H1 (cell line): ENCODE data around the gene ANKRD40CL. TPM values are rescaled to one million over a fixed set of nuclear protein-coding genes. Genes with fewer than 3 reads are reported as not detected.

Experiments used
- CTCF ChIA-PET: fragments of 300-600 bp; sonication (Branson Sonifier 250); formaldehyde crosslinking; loops from one replicate; lab custom pipeline; 2021; ENCODE audit not compliant: partially characterized antibody; lab: Charles Lee
- POLR2A ChIA-PET: fragments of 300-600 bp; sonication (Branson Sonifier 250); formaldehyde crosslinking; loops from one replicate; lab custom pipeline; 2021; ENCODE audit warnings: inconsistent platforms; ENCODE audit not compliant: partially characterized antibody; lab: Charles Lee
- DNase-seq, 2 experiments: peaks; one replicate each; pipeline versions ENCODE4 v3.0.0 to v3.0.0-alpha.2; 2010 to 2022; ENCODE audit warnings: low spot score in 2 of 2, low read depth in 1 of 2, mixed read lengths in 1 of 2
- FAIRE-seq: peaks from 2 replicates; lab custom pipeline; 2011; peaks lifted over from hg19 to GRCh38; lab: Jason Lieb, UNC
- H2AFZ ChIP-seq: 2 replicates; pipeline ENCODE4 v1.8.1; 2012; ENCODE audit warnings: low read length, inconsistent platforms
- H2AK5ac ChIP-seq: 2 replicates; pipeline ENCODE4 v1.6.1; 2013; ENCODE audit warnings: low read depth, low read length
- H2BK120ac ChIP-seq: replicated peaks from 2 replicates; pipeline ENCODE3; 2013; ENCODE audit warnings: low read depth, low read length, inconsistent platforms
- H2BK12ac ChIP-seq: 2 replicates; pipeline ENCODE4 v1.6.1; 2013; ENCODE audit warnings: low read depth, low read length
- H2BK15ac ChIP-seq: 2 replicates; pipeline ENCODE4 v1.6.1; 2013; ENCODE audit warnings: low read length
- H2BK20ac ChIP-seq: 2 replicates; pipeline ENCODE4 v1.6.1; 2013; ENCODE audit warnings: low read length
- H2BK5ac ChIP-seq: 2 replicates; pipeline ENCODE4 v1.6.1; 2013; ENCODE audit warnings: low read depth, low read length
- H3K14ac ChIP-seq: 2 replicates; pipeline ENCODE4 v1.6.1; 2013; ENCODE audit warnings: inconsistent platforms; ENCODE audit not compliant: insufficient read length
- H3K18ac ChIP-seq: 2 replicates; pipeline ENCODE4 v1.6.1; 2013; ENCODE audit warnings: low read length; ENCODE audit errors: extremely low read depth
- H3K23ac ChIP-seq: 2 replicates; pipeline ENCODE4 v1.6.1; 2013; ENCODE audit warnings: inconsistent platforms; ENCODE audit not compliant: insufficient read length
- H3K23me2 ChIP-seq: 2 replicates; pipeline ENCODE4 v1.6.1; 2013; ENCODE audit warnings: low read depth, low read length
- H3K27ac ChIP-seq: 2 replicates; pipeline ENCODE4 v1.6.1; 2011; ENCODE audit warnings: low read depth, low read length, inconsistent platforms
- H3K27me3 ChIP-seq, 4 experiments: replicated peaks in 1 of 4; 1 replicate in 1 of 4; 2 replicates in 3 of 4; pipeline versions ENCODE4 v1.6.1 to v1.8.1; 2011 to 2013; ENCODE audit warnings: low read length in 3 of 4, mild to moderate bottlenecking in 3 of 4, inconsistent platforms in 2 of 4, mixed read lengths in 2 of 4, moderate library complexity in 1 of 4; ENCODE audit not compliant: control insufficient read depth in 3 of 4, insufficient read depth in 3 of 4; ENCODE audit errors: extremely low read depth in 1 of 4
- H3K36me3 ChIP-seq, 4 experiments: 2 replicates each; pipeline versions ENCODE4 v1.6.1 to v1.8.1; 2011 to 2013; ENCODE audit warnings: mild to moderate bottlenecking in 4 of 4, low read length in 3 of 4, moderate library complexity in 2 of 4, control low read depth in 1 of 4, inconsistent platforms in 1 of 4; ENCODE audit not compliant: insufficient read depth in 4 of 4, control insufficient read depth in 2 of 4
- H3K4ac ChIP-seq: replicated peaks from 2 replicates; pipeline ENCODE3; 2013; ENCODE audit warnings: low read length, low read depth, mixed read lengths, inconsistent platforms; ENCODE audit not compliant: insufficient read length
- H3K4me1 ChIP-seq, 4 experiments: replicated peaks in 1 of 4; 1 replicate in 1 of 4; 2 replicates in 3 of 4; pipeline versions ENCODE4 v1.6.1 to v1.8.1; 2011 to 2013; ENCODE audit warnings: low read length in 3 of 4, inconsistent platforms in 2 of 4, mixed read lengths in 1 of 4; ENCODE audit not compliant: insufficient read depth in 4 of 4, control insufficient read depth in 3 of 4
- H3K4me2 ChIP-seq, 2 experiments: 2 replicates each; pipeline versions ENCODE4 v1.6.1 to v1.8.1; 2011 to 2013; ENCODE audit warnings: low read depth in 2 of 2, low read length in 2 of 2, control low read depth in 1 of 2, inconsistent platforms in 1 of 2, mild to moderate bottlenecking in 1 of 2; ENCODE audit not compliant: insufficient read depth in 1 of 2
- H3K4me3 ChIP-seq, 4 experiments: fragments of 200-600, 300-600 bp in 1 of 4; sonication (generic), shearing (Covaris generic), sonication (Bioruptor Twin) in 1 of 4; 2 replicates each; pipeline versions ENCODE4 v1.5.1 to v1.8.1; 2011 to 2016; ENCODE audit warnings: low read length in 4 of 4, low read depth in 3 of 4, control low read depth in 2 of 4, inconsistent platforms in 2 of 4, mild to moderate bottlenecking in 2 of 4, mixed read lengths in 1 of 4, moderate library complexity in 1 of 4; ENCODE audit not compliant: insufficient read depth in 2 of 4; ENCODE audit errors: extremely low read depth in 1 of 4
- H3K56ac ChIP-seq: replicated peaks from 2 replicates; pipeline ENCODE3; 2013; ENCODE audit warnings: low read depth, mild to moderate bottlenecking, mixed read lengths, low read length, inconsistent platforms; ENCODE audit not compliant: insufficient read length
- H3K79me1 ChIP-seq: 2 replicates; pipeline ENCODE4 v1.6.1; 2013; ENCODE audit warnings: low read depth, low read length, control low read depth
- H3K79me2 ChIP-seq, 2 experiments: 2 replicates each; pipeline versions ENCODE4 v1.6.1 to v1.8.1; 2012 to 2013; ENCODE audit warnings: low read length in 2 of 2, mild to moderate bottlenecking in 2 of 2, inconsistent platforms in 1 of 2; ENCODE audit not compliant: insufficient read depth in 2 of 2, control insufficient read depth in 1 of 2
- H3K9ac ChIP-seq, 4 experiments: replicated peaks in 1 of 4; 1 replicate in 1 of 4; 2 replicates in 3 of 4; pipeline versions ENCODE4 v1.6.1 to v1.8.1; 2011 to 2013; ENCODE audit warnings: low read depth in 3 of 4, low read length in 3 of 4, control low read depth in 2 of 4, mild to moderate bottlenecking in 2 of 4, moderate library complexity in 2 of 4, inconsistent platforms in 1 of 4; ENCODE audit errors: extremely low read depth in 1 of 4
- H3K9me3 ChIP-seq, 2 experiments: 2 replicates each; pipeline versions ENCODE4 v1.6.1 to v1.8.1; 2012 to 2013; ENCODE audit warnings: mild to moderate bottlenecking in 2 of 2, moderate library complexity in 2 of 2, control low read depth in 1 of 2, inconsistent platforms in 1 of 2, low read depth in 1 of 2, low read length in 1 of 2, mixed read lengths in 1 of 2; ENCODE audit not compliant: insufficient read depth in 2 of 2
- H4K20me1 ChIP-seq, 2 experiments: replicated peaks in 1 of 2; 2 replicates each; pipeline versions ENCODE3 to v1.8.1; 2011 to 2013; ENCODE audit warnings: inconsistent platforms in 2 of 2, low read length in 2 of 2, mild to moderate bottlenecking in 1 of 2; ENCODE audit not compliant: insufficient read depth in 2 of 2, control insufficient read depth in 1 of 2
- H4K5ac ChIP-seq: 2 replicates; pipeline ENCODE4 v1.6.1; 2013; ENCODE audit warnings: low read length, low read depth, mixed read lengths, inconsistent platforms; ENCODE audit not compliant: insufficient read length
- H4K8ac ChIP-seq: 2 replicates; pipeline ENCODE4 v1.8.0; 2013; ENCODE audit warnings: mild to moderate bottlenecking, moderate library complexity, low read length, inconsistent platforms; ENCODE audit not compliant: insufficient read depth; ENCODE audit errors: extremely low read depth
- H4K91ac ChIP-seq: replicated peaks from 2 replicates; pipeline ENCODE3; 2013; ENCODE audit warnings: low read length, mixed read lengths, inconsistent platforms; ENCODE audit not compliant: insufficient read length
- SIX5 ChIP-seq: IDR thresholded peaks from 2 replicates; pipeline ENCODE4 v1.6.1; 2011; ENCODE audit warnings: mild to moderate bottlenecking, low read depth, low read length
- WGBS, 2 experiments: shearing (Covaris generic) in 1 of 2; methylation state at CpG; one replicate each; pipeline versions ENCODE4 v1.1.6 to v1.1.7; 2013 to 2015; ENCODE audit warnings: low lambda C conversion rate in 2 of 2, mixed read lengths in 2 of 2, inconsistent platforms in 1 of 2, low coverage in 1 of 2, missing lambda C conversion rate in 1 of 2; ENCODE audit not compliant: insufficient replicate concordance in 2 of 2, insufficient coverage in 1 of 2, insufficient read length in 1 of 2; ENCODE audit errors: extremely low coverage in 1 of 2, missing lambda C conversion rate in 1 of 2; 5-methylcytosine and 5-hydroxymethylcytosine counted together
- polyA plus RNA-seq, 7 experiments: library from polyadenylated mRNA; depleted of rRNA in 3 of 7; stranded (reverse) in 5 of 7; unstranded in 2 of 7; fragments of >200 nt in 5 of 7; fragments of 200-250 nt in 2 of 7; gene quantifications; 1 replicate in 5 of 7; 2 replicates in 1 of 7; 4 replicates in 1 of 7; pipeline versions ENCODE4 v1.2.1 to v1.2.3, GENCODE V29; 2011 to 2013; ENCODE audit warnings: missing spikeins in 2 of 7, mixed read lengths in 2 of 7
- total RNA-seq: library from RNA; stranded (reverse); fragmentation: NEBNext Ultra II Directional; extraction: Animal tissue kit (Norgen Biotek cat#: 25700); gene quantifications from 2 replicates; pipeline ENCODE4 v1.2.1, GENCODE V29; 2021
- TF ChIP-seq, protein P1 (sequence below): IDR thresholded peaks from 2 replicates; pipeline ENCODE4 v1.6.1; 2012; ENCODE audit warnings: low read length, inconsistent platforms

ANKRD40CL gene
- total and polyA plus RNA-seq, 2 of the 8 experiments (the other 6 are each of a cell fraction or from before 2014, with no cell fraction given): not detected

DNA sequence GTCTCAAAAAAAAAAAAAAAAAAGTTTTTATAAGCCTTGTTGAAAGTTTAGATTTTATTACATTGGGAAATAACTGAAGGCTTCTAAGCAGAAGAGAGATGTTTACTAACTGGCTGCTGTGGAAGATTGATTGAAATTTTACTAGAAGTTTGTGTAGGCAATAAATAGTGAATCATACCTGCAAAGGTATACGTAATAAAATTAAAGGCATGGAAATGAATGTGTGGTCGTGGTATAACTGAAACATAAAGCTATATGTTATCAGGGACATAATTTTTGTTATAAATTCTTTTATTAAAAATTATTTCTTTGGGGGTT is 39.2 kb downstream of the ANKRD40CL start:
- no peak overlapping the region for H4K8ac ChIP-seq
- H3K56ac ChIP-seq: no peak overlapping the region
- H3K9me3 ChIP-seq: no peaks in the 10 kb centered on the region
- H3K4ac ChIP-seq: no peak overlapping the region
- no peak overlapping the region for H2BK12ac ChIP-seq
- no peak overlapping the region for H4K91ac ChIP-seq
- H2BK5ac ChIP-seq: no peak overlapping the region
- no peak for TF ChIP-seq SIX5
- TF ChIP-seq, protein P1, sequence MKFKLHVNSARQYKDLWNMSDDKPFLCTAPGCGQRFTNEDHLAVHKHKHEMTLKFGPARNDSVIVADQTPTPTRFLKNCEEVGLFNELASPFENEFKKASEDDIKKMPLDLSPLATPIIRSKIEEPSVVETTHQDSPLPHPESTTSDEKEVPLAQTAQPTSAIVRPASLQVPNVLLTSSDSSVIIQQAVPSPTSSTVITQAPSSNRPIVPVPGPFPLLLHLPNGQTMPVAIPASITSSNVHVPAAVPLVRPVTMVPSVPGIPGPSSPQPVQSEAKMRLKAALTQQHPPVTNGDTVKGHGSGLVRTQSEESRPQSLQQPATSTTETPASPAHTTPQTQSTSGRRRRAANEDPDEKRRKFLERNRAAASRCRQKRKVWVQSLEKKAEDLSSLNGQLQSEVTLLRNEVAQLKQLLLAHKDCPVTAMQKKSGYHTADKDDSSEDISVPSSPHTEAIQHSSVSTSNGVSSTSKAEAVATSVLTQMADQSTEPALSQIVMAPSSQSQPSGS: no peak
- 91% methylated on average over 2 of the region's 2 CpGs; no CpG with 5 or more reads in 1 of the 2 experiments for WGBS, 2 experiments
- peaks cover 83 to 100% of the 10 kb centered on the region in 2 experiments for H3K79me2 ChIP-seq
- H2BK20ac ChIP-seq: no peak overlapping the region
- no peak overlapping the region for H3K9ac ChIP-seq
- no peak overlapping the region for H4K5ac ChIP-seq
- H3K23me2 ChIP-seq: no peaks in the 10 kb centered on the region; the same call in 1 of the 2 replicates
- H3K79me1 ChIP-seq: peaks cover 4% of the 10 kb centered on the region; the same call in 1 of the 2 replicates
- no peaks in the 10 kb centered on the region for H3K27me3 ChIP-seq
- H3K4me1 ChIP-seq: peaks cover 0 to 4% (median 2%) of the 10 kb centered on the region in 4 experiments; a peak in 3 of 7 replicates
- peaks cover 0 to 5% (median 0%) of the 10 kb centered on the region in 4 experiments; a peak in 1 of 8 replicates for H3K36me3 ChIP-seq
- H2AFZ ChIP-seq: no peak overlapping the region
- FAIRE-seq (no peak), DNase-seq (no peak)
- H2AK5ac ChIP-seq: no peak overlapping the region
- no peak overlapping the region for H3K27ac ChIP-seq
- no peak overlapping the region for H2BK120ac ChIP-seq
- H3K14ac ChIP-seq: no peak overlapping the region
- no peak overlapping the region for H3K23ac ChIP-seq
- no peak overlapping the region for H3K4me2 ChIP-seq
- H4K20me1 ChIP-seq: peaks cover 26 to 31% of the 10 kb centered on the region in 2 experiments
- no peak overlapping the region for H2BK15ac ChIP-seq
- CTCF ChIA-PET: interaction anchor here (0.7 to 1.2 kb wide), 4 partner anchors 101 to 363 kb away, joined by 3 to 4 read pairs (median 4); no protein-coding TSS in a partner anchor
- no peak overlapping the region for H3K4me3 ChIP-seq
- no peak overlapping the region for H3K18ac ChIP-seq
- POLR2A ChIA-PET: interaction anchor here (0.6 to 4.5 kb wide), 4 partner anchors 9 to 104 kb away, joined by 3 to 22 read pairs (median 3); partner anchors contain the start of gene LUC7L3
